Activated T-cell treated with anti-CD3 and anti-CD28 coated beads, Interleukin-2, amount 50 U/mL, for 48 hours (primary cell): ENCODE data around the gene METRNL.

ENCODE experiments used
- DNase-seq, 2 experiments: peaks; one replicate each; pipeline ENCODE4 v3.0.0-alpha.2; 2020

The METRNL gene

DNA sequence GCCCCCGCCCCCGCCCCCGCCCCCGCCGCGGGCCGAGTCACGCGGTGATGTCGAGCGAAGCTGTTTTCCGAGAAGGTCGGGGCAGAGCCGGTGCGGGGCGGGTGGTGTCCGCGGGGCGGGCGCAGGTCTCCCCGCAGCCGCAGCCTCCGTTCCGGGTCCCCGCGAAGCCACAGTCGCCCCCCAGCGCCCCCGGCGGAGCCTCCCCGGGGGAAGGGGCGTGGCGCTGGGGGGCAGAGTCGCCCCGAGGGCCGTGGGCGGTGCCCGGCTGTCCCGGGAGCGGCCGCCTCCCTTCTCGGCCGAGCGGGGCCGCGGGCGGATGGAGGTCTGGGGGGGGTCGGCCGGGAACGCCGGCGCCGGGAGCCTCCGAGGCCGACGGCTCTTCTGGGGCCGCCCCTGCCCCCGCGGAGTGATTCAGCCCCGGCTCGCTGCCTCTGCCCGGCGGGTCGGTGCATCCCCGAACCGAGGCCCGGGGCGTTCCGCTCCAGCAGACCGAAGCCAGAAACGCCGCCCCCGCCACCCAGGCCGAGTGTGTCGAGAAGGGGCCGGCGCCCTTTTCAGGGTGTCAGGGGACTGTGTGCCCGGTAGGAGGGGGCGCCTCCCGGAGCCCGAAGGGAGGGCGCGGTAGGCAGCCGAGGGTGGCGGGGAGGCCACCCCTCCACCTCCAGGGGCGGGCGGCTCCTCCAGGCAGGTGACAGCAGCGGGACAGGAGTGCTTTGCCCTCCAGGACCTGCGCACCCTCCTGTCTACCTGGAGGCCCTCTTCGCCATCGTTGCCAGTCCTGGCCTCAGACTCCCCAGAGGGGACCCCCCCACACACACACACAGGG is 1.7 kb downstream of the METRNL start:
- DNase-seq, result peak; percentile 57 to 65

DNA sequence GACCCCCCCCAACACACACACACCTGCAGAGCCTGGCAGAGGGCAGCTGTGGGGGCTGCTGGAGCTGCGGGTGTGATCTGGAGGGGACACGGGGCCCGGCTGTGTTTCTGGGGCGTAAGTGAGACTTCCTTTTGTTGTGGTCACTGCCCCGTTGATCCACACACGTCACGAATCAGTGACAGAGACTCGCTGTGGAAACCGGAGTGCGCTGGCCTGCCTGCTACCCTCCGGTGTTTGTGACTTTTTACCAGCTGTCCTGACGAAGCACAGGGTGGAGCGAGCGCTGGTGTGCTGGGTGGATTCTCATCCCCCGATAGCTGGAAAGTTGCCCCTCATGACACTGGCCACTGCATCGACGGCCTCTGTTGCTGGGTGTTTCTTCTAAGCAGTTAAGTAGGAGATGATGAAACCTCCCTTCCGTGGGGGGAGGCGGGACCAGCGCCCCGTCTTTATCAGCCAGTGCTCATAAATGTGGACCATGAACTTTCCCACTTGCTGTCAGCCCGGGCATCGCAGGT is 2.3 kb downstream of the METRNL start:
- no peak for DNase-seq

DNA sequence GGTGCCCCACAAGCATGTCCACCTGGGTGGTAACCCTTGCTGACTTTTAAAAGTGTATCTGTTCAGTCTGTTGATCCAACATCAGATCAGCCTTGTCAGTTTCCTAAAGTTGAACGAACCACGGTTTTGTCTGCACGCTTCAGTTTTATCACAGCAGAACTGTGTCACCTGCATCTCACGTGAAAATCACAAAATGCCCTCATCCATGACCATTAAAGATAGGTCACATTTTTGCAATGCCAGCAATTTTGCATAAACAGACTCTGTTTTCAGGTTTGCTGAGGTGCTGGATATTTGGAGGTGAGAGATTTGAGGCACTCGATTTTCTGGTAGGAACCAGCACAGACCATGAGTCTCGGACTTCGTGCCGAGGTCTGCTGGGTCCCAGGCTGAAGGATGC is 3.0 kb downstream of the METRNL start:
- DNase-seq, result no peak

DNA sequence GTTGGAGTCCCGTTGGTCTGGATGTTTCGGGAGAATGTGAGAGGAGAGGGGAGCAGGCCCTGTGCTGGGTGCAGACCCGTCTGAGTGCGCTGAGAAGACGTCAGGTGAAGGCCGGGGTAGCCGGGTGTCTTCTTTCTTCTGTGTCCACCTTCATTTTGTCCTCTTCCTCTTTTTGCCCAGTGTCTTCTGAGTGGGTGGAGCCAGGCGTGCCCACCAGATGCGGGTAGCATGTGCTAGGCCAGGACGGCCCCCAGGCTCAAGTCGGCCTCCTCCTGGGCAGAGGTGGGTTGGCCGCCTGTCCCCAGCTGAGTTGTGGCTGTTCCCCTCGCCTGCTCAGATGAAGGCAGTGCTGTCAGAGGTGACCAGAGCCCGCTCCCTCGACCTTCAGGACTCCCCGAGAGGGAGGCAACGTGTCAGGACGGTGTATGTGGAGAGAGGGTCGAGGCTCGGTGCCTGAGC is 3.5 kb downstream of the METRNL start:
- DNase-seq, result no peak

DNA sequence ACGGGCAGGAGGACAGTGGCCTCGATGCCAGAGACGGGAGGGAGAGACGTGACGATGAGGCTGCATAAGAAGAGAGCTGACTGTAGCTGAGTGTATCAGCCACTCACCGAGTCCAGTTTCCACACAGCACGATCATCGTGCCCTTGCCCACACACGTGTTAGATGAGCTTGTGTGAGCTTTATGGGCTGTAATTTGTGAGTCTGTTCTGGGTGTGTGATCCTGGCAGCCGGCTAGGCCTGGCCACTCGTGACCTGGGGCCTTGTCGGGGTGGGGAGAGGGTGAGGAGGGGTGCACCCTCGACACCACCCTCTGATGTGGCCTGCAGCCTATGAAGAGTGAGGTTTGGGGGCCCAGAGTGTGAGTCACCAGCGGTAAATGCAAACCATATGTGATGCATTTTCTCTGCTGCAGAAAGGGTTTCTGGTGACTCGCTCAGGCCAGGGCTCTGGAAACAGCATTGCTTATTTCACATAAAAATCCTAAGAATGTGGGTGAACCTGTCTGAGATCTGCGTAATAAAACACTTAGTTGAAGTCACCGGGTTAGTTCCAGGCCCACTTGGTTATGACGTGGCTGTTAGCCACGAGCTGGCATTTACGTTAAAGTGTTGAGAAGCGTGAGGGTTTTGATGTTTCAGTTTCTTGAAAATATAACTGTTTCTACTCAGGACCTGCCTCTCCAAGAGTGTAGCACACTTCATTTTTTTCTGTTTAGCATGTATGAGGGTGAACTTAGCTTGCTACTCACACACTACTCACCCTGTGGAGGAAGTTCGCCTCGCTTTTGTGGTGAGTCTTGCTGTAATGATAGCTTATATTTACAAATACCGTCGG is 4.2 kb downstream of the METRNL start:
- peak; percentile 78 to 81 for DNase-seq

DNA sequence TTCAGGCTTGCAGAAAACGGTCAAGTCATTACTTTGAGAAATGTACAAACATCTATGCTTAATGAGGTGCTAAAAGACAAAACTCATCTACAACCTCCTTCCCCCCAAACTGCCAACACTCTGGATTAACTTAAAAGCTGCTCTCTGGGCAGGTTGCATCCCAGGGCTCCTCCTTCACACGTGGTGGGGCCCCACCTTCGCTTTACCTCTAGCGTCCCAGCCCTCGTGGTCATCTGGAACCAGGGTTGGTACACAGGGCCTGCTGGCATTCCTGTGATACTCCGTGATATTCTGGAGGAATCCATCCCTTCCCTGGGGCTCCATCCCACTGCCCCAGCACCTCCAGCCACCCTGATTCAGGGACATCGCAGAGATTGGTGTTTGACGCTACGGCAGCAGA is 4.8 kb downstream of the METRNL start:
- DNase-seq, result no peak

DNA sequence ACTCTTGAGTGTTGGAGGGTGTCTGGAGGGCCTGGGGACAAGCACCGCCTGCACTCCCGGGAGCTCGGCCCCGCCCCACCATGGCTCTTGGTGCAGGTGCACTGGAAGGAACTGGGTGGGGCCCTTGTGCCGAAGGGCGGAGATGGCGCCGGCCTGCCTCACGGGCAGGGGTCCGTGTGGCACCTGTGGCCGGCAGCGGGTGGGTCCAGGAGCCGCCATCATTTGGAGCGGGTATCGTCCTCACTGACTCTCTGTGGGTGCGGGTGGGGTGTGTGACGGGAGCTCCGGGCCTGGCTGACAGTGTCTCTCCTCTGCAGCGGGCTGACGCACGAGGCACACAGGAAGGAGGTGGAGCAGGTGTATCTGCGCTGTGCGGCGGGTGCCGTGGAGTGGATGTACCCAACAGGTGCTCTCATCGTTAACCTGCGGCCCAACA is 5.2 kb downstream of the METRNL start:
- no peak for DNase-seq

DNA sequence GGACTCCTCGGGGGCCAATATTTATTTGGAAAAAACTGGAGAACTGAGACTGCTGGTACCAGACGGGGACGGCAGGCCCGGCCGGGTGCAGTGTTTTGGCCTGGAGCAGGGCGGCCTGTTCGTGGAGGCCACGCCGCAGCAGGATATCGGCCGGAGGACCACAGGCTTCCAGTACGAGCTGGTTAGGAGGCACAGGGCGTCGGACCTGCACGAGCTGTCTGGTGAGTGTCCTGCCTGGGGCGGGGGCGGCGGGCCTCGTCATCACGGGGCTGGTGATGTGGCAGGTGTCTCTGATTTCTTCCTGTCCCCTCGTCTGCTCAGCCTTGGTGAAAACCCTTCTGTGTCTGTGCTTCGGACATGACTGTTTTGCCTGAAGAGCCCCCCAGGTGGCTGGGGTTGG is 5.7 kb downstream of the METRNL start:
- no peak for DNase-seq

DNA sequence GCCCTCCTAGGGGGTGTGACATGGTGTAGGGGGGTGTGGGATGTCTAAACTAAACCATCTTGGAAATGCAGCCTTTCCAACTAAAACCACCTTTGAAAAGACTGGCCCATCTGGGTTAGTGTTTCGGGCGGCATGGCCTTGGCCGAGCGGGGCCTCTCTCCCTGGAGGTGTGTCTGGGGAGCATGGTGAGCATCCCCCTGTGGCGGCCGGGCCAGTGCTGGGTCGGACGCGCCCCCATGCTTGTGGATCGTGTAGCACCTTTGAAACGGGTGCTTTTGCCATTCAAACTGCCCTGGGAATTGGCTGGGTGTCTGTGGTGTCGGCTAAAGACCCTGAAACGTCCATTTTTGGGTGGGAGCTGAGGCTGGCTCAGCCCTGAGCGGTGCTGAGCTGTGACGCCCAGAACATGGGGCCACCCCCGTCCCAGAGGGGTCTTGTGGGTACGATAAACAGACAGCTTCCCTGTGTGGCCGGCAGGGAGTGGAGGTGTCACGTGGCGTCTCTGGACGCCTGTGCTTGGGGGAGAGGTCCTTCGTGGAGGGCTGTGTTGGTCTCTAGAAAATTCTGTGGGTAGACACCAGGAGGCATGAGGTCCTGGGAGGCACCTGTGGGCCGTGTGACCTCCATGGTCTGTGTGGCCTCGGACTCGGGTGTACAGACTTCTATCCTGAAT is 6.3 kb downstream of the METRNL start:
- DNase-seq, result no peak

DNA sequence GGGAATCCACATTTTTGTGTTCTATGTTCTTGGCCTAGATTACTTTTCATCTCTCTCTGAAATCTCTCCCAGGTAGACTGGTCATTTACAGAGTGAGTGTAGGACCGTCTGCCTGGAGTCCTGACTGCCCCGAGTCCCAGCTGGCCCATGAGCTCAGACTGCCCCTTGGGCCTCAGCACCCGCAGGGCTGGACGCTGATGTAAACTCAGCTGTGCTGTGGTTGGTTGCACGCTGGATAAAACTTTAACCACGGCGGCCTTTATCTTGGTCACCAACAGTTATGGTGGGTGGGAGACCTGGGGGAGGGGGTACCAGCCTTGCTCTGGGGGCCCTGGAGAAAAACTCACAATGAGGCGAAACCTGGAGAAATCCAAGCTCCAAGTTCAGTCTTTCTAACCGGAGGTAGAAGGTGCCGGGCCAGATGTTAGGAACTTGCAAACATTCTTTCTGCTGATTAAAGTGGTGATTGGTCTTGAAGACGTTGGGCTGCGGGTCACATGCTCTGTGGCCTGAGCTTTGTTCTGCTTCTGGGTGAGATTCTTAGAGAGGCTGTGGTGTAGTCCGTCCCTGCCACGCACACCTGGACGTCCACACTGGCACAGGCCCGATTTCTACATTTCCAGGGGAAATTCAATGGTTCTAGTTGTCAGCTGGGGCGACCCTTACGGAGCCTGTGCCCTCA is 6.9 kb downstream of the METRNL start:
- DNase-seq, result no peak

DNA sequence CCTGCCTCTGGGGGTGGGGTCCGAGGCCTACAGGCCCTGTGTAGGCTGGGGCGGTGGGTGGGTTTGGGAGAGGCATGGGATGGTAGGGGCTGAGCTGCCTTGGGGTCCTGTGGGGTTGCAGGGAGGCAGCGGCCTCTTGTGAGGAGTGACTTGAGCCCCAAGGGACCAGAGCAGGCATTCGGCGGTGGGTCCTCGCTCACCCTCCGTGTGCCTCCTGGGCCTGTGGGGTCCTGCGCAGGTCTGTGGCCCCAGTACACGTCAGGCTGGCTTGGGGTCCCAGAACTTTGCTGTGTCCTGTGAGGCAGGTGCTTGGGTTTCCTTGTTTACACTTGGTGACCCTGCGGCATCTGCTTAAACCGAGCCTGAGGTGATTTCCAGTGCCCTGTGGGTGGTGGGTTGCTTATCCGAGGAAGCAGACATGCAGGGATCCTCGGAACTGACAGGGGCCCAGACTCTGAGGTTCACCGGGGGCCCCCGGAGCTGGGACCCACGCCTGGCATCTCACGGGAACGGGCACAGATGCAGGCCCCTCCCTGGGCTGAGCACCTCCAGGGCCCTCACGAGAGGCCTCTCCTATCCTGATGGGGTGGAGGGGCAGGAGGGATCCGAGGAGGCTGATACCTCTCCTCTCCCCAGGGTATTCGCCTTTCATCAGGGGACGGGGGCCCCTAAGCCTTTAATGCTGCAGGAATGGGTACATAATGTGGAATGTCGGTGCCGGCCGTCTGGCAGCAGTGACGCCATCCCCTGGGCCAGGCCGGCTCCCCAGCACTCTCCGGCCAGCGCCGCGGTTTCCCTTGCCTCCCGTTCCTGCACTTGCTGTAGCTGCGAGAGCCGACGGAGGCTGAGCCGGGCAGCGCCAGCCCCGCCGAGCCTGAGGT is 7.7 kb downstream of the METRNL start:
- DNase-seq, result no peak

DNA sequence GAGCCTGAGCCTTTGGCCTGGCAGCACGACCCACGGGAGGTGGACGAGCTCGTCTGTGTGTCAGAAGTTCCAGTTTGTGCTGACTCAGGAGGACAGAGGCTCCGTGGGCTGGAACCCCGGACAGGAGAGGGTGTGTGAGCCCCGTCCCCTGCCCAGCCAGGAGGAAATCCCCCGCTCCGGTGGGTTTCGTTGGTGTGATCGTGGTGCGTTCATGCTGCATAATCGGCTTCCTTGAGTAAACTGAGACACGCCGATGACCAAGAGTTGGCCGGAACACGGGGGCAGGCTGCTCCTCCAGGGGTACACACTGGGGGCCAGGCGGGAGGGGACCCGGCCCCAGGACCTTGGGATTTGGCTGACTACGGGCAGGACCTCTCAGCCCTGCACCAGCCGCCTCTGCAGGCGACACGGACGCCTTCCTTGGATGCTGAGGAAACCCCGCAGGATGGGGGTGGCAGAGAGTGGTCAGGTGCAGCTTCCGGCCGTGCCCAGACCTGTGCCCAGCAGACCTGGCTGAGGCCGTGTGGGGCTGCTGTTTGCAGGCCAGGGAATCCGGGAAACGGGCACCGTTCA is 8.5 kb downstream of the METRNL start:
- no peak for DNase-seq

DNA sequence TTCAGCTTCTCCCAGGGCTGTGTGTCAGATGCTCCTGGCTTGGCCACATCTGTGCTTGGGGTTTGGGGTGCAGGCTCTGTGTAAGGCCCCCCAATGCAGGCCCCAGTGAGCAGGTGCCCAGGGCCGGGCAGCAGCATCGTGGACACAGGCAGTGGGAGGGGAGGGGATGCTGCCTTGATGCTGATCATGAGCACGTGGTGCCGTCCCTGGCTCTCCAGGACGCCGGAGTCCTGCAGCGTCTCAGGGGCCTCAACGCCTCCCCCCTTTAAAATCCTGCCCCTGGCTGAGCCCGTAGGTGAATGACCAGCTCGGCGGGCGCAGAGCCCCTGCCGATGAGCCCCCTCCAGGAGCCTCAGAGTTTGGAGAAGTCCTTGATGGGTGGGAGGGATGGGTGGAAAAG is 9.0 kb downstream of the METRNL start:
- no peak for DNase-seq

DNA sequence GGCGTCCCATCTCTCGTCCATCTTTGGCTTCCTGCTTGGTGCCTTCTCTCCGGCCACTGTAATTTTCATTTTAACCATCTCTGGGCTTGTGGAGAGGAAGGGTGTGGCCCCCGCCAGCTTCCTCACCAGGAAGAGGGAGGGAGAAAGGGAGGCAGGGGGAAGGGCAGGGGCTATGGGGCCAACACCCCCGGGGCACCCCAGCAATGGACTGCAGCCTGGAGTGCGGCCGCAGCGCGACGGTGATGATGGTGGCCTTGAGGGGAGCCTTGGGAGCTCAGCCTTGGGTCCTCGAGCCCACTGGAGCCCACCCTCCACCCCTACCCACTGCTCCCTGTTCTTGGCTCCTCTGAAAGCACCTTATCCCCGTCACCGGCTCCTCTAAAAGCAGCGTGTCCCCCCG is 9.5 kb downstream of the METRNL start:
- no peak for DNase-seq

DNA sequence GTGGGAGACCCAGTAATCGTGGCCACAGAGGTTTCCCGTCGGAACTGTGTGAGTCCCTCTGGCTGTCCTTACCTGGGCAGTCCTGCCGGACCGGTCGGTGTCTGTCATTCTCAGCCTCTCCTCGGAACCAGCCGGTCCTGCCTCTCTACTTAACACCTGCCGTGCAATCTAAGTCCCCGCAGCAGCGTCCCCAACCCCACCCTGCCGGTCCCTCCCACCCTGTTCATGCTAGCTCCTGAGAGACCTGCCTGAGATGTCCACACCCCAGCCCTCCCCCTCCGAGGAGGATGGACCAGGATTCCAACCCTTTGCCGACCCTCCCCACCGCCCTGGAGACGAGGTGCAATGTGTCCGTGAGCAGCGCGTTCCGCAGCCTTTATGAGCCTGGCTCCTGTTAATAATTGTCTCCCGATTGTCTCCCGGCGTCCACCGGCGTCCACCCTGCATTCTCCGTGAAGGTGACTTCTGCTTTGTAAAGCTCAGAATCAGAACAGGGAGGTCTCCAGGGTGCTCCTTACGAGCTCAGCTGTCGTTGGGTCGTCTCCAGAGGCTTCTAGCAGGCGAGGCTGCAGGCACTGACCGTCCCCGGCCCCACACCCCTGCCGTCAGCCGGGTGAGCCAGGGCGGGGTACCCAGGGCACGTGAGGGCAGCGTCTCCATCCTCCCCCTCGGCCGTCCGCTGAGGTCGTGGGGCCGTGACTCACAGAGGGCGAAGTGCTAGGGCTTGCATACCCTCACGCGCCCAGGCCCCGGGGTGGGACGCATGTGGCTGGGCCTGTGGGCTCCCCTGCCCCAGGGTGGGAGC is 10.1 kb downstream of the METRNL start:
- DNase-seq, result no peak

DNA sequence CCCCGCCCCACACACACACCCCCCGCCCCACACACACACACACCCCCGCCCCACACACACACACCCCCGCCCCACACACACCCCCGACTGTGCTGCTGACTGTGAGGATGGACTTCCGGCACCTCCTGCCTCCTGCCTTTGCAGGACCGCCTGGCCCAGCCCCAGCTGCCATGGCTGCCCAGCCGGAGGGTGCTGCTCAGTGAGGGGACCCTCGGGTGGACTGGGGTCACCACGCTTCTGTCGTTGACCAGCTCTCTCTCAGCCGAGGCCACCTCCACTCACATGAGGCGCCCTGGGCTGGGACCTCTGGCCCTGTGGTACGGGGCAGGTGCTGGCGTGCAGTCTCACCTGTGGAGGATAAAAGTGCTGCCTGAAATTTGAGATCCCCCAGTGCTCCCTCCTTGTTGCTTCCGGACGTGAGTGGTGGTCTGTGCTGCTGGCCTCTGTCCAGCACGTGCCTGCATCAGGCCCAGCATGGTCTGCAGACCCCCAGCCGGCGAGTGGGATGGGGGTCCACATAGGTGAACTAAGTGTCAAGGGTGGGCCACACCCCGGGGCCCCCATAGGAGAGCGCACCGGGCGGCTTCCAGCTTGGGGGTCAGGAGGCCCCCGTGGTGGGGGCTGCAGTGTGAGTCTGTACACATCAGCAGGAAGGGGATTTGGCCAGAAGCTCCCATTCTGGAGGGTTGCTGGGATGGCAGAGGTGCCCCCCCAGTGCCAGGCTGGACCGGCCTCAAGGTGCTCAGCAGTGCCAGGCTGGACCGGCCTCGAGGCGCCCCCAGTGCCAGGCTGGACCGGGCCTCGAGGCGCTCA is 11.2 kb downstream of the METRNL start:
- no peak for DNase-seq

DNA sequence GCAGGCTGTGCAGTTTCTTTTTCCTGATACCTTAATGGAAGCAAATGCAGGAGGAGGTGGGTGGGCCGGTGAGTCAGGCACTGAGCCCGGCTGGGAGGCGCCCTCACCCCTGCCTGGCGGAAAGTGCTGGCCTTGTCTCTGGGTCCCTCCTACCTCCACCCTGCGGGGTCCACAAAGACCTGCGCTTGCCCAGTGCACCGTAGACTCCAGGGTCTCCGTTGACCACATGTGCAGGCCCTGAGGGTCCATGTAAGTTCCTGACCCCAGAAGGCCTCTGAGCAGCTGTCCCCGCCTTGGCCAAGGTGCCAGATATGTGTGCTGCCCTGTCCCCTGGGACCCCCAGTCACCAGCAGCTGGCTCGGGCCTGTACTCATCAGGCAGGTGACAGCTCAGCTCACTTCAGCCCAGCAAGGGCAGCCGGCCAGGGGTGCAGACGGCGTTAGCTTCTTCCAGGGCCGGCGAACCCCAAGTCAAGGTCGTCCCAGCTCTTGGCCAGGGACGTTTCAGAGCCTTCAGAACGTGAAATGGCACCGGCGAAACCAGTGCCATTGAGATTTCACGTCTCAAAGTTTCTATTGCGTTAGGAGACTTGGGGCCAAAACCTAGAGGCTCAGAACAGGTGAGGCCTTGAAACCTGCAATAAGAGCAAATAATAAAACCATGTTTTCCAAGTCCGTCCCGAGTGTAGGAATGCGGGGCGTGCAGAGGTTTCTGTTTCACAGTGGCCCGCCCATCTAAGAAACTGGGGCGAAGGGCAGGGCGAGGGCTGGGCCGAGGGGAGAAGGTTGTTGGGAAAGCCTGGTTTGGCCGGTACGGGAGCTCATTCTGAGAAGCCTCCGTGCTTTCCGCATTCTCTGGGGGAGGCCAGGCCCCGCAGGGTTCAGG is 12.1 kb downstream of the METRNL start:
- no peak for DNase-seq

DNA sequence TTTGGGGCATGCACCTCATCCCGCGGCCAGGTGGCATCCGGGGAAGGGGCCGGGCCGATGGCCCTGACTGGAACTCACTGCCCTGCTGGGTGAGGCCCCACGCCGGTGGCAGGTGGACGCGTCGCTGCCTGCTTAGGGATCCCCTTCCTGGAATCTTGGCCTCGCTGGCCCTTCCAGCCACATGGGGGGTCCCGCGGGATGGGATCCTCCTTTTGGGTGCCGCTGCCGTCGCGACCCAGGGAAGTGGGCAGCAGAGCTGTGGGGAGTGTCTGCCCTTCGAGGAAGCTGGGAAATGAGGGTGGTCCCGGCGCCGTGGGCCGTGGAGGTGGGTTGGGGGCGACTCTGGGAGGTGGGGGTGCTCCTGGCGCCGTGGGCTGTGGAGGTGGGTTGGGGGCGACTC is 12.8 kb downstream of the METRNL start:
- DNase-seq, result no peak
